ENCODE measurements around the gene CC2D2A.

GRCh38 chr4:15443371-15444160 is 26.1 kb upstream of the CC2D2A start:
- TF ChIP-seq REST (IDR thresholded peaks at IDR 0.05; ENCODE audit: low read depth, low read length) (no peak), EP300 (IDR thresholded peaks at IDR 0.05; ENCODE audit: borderline replicate concordance in 1 of 2, control insufficient read depth in 1 of 2, low read depth in 2 of 2, low read length in 2 of 2) (no peak), POLR2AphosphoS2 (IDR thresholded peaks at IDR 0.05; ENCODE audit: low read depth, low read length) (no peak), IRF4 (IDR thresholded peaks at IDR 0.05; ENCODE audit: low read depth, low read length) (no peak)

Measured in GM12878 (cell line).